CD1c-positive myeloid dendritic cell (primary cell): Measurements from ENCODE around the gene ARFGAP1.
A peak's percentile ranks its signal among the peaks of the same experiment; 100 is the strongest.

Experiments
- DNase-seq: peaks from one replicate; pipeline ENCODE4 v3.0.0-alpha.2; 2016; ENCODE audit errors: extremely low spot score

ARFGAP1 gene

GRCh38 chr20:63272105-63273058 lies at the start of gene ARFGAP1:
Gene ARFGAP1, plus strand, starts transcription at chr20:63272813. Its CDS starts 2,768 bp downstream, at chr20:63275581.
- peak; percentile 96 for DNase-seq

GRCh38 chr20:63223121-63223825 lies 49.3 kb upstream of the ARFGAP1 start:
- DNase-seq = peak; percentile 47

GRCh38 chr20:63223826-63224207 lies 48.8 kb upstream of the ARFGAP1 start:
- no peak for DNase-seq

- peak; percentile 3 for DNase-seq
Observed at GRCh38 chr20:63224412-63225081, 48.1 kb upstream of the ARFGAP1 start.

- no peak for DNase-seq
Observed at GRCh38 chr20:63225082-63225454, 47.5 kb upstream of the ARFGAP1 start.

- DNase-seq = no peak
Observed at GRCh38 chr20:63226042-63226943, 46.3 kb upstream of the ARFGAP1 start.

GRCh38 chr20:63227260-63227659 lies 45.4 kb upstream of the ARFGAP1 start:
- no peak for DNase-seq

- DNase-seq = no peak
Observed at GRCh38 chr20:63228806-63229205, 43.8 kb upstream of the ARFGAP1 start.

GRCh38 chr20:63230800-63231268 lies 41.8 kb upstream of the ARFGAP1 start:
- no peak for DNase-seq

GRCh38 chr20:63232235-63233060 lies 40.2 kb upstream of the ARFGAP1 start:
- DNase-seq = no peak

GRCh38 chr20:63233061-63233344 lies 39.6 kb upstream of the ARFGAP1 start:
- DNase-seq = no peak

GRCh38 chr20:63233924-63234323 lies 38.7 kb upstream of the ARFGAP1 start:
- no peak for DNase-seq

GRCh38 chr20:63234693-63235398 lies 37.8 kb upstream of the ARFGAP1 start:
- no peak for DNase-seq

GRCh38 chr20:63235399-63235983 lies 37.1 kb upstream of the ARFGAP1 start, which contains the start of gene BIRC7:
Gene BIRC7, plus strand, starts transcription at chr20:63235905. Its CDS starts 192 bp downstream, at chr20:63236097.
- peak; percentile 7 for DNase-seq

GRCh38 chr20:63236116-63236837 lies 36.3 kb upstream of the ARFGAP1 start:
- DNase-seq = no peak

GRCh38 chr20:63238031-63238430 lies 34.6 kb upstream of the ARFGAP1 start:
- DNase-seq = no peak

GRCh38 chr20:63238514-63239125 lies 34.0 kb upstream of the ARFGAP1 start:
- DNase-seq = no peak

GRCh38 chr20:63239431-63239830 lies 33.2 kb upstream of the ARFGAP1 start:
- no peak for DNase-seq
